Stomach (tissue), 9 donors: ENCODE measurements around the gene C19orf25. TPM values are rescaled to one million over a fixed set of nuclear protein-coding genes. Genes with fewer than 3 reads are reported as not detected.

Experiments used
- DNase-seq, 2 donors: peaks; one replicate each; pipeline versions ENCODE4 v3.0.0 to v3.0.0-alpha.2; 2013 to 2019
- H3K27ac ChIP-seq, 5 donors: fragments of 200-600 bp in 4 of 5; sonication (generic) in 4 of 5; one replicate each; pipeline ENCODE4 v1.5.1; 2013 to 2019; ENCODE audit warnings: mild to moderate bottlenecking in 1 of 5, moderate library complexity in 1 of 5
- H3K27me3 ChIP-seq, 3 donors: fragments of 200-600 bp; sonication (generic); one replicate each; pipeline ENCODE4 v1.5.1; 2017 to 2019; ENCODE audit warnings: mixed run types in 1 of 3
- H3K36me3 ChIP-seq, 4 donors: fragments of 200-600 bp; sonication (generic); 1 replicate in 3 of 4; 2 replicates in 1 of 4; pipeline ENCODE4 v1.5.1; 2016 to 2019
- H3K4me1 ChIP-seq, 4 donors: fragments of 200-600 bp; sonication (generic); one replicate each; pipeline ENCODE4 v1.5.1; 2016 to 2019
- H3K4me3 ChIP-seq, 4 donors: fragments of 200-600 bp; sonication (generic) in 3 of 4; one replicate each; pipeline ENCODE4 v1.5.1; 2016 to 2019; ENCODE audit warnings: mild to moderate bottlenecking in 1 of 4
- H3K9me3 ChIP-seq, 4 donors: fragments of 200-600 bp; sonication (generic); one replicate each; pipeline ENCODE4 v1.5.1; 2016 to 2019
- CTCF ChIP-seq, 7 experiments: fragments of 450-650 bp in 4 of 7; fragments of 200-600 bp in 3 of 7; sonication (generic) in 3 of 7; IDR thresholded peaks; one replicate each; pipeline ENCODE4 v1.5.1; 2016 to 2019; ENCODE audit warnings: antibody characterized with exemption in 7 of 7, control low read depth in 2 of 7, mild to moderate bottlenecking in 1 of 7
- EP300 ChIP-seq: sonication (generic); formaldehyde crosslinking; IDR thresholded peaks from one replicate; pipeline ENCODE4 v1.6.1; 2017; ENCODE audit warnings: antibody characterized with exemption
- POLR2A ChIP-seq, 4 donors: fragments of 450-650 bp; IDR thresholded peaks; one replicate each; pipeline ENCODE4 v1.6.1; 2016; ENCODE audit warnings: antibody characterized with exemption in 4 of 4, control low read depth in 2 of 4, mild to moderate bottlenecking in 1 of 4, moderate library complexity in 1 of 4
- POLR2AphosphoS5 ChIP-seq, 3 donors: sonication (generic); formaldehyde crosslinking; IDR thresholded peaks; one replicate each; pipeline ENCODE4 v1.6.1; 2016; ENCODE audit warnings: antibody characterized with exemption in 3 of 3
- WGBS, 5 donors: extraction: QIAGEN DNeasy Blood & Tissue Kit in 3 of 5; methylation state at CpG; one replicate each; pipeline versions ENCODE4 v1.1.5 to v1.1.7; 2013 to 2018; 5-methylcytosine and 5-hydroxymethylcytosine counted together
- intact Hi-C: fragments of 100-400 bp; cut with DNase I; formaldehyde crosslinking; loops from one replicate; pipeline ENCODE4 v1.15.1; 2023; ENCODE audit warnings: low total_unique reads
- polyA plus RNA-seq, 3 donors: library from polyadenylated mRNA; stranded (reverse); fragments of 200-250 nt; gene quantifications; one replicate each; pipeline ENCODE4 v1.2.3, GENCODE V29; 2013
- total RNA-seq, 5 donors: library from RNA; depleted of rRNA; stranded (reverse); fragments of >200 nt; gene quantifications; one replicate each; pipeline versions ENCODE4 v1.1.0 to v1.2.3, GENCODE V29; 2014 to 2016
- donor health status: healthy with polysubstance abuse.
- donor health status: Bipolar disorder and iron deficiency.
- donor health status: healthy.

C19orf25 gene
- total and polyA plus RNA-seq, 8 donors: 5.4 to 84.3 (median 29.1) TPM

- Histone ChIP-seq H3K4me1 (peaks cover 18 to 43% (median 42%) of the 10 kb centered on the region in 4 donors), H3K4me3 (no peak overlapping the region), H3K36me3 (peaks cover 7 to 18% (median 15%) of the 10 kb centered on the region in 4 donors), H3K27me3 (peaks cover 18 to 82% (median 52%) of the 10 kb centered on the region in 3 donors), H3K27ac (no peak overlapping the region), H3K9me3 (no peaks in the 10 kb centered on the region)
- 75 to 100% (median 81%) methylated on average over 3 to 16 of the region's 16 CpGs for WGBS, 5 donors
- intact Hi-C loops: no loop called here
- TF ChIP-seq POLR2AphosphoS5 (IDR thresholded peaks at IDR 0.05) (no peak), CTCF (IDR thresholded peaks at IDR 0.05) (no peak), POLR2A (IDR thresholded peaks at IDR 0.05) (no peak), EP300 (no peak)
- DNase-seq: no peak
Measured at GRCh38 chr19:1457892-1458291, 21.1 kb downstream of the C19orf25 start.

GRCh38 chr19:1457031-1457739 lies 21.8 kb downstream of the C19orf25 start:
- Histone ChIP-seq H3K4me1 (peaks cover 18 to 49% (median 43%) of the 10 kb centered on the region in 4 donors), H3K4me3 (no peak overlapping the region), H3K27ac (no peak overlapping the region), H3K9me3 (no peaks in the 10 kb centered on the region), H3K27me3 (peaks cover 26 to 89% (median 59%) of the 10 kb centered on the region in 3 donors), H3K36me3 (peaks cover 7 to 18% (median 15%) of the 10 kb centered on the region in 4 donors)
- intact Hi-C loops: no loop called here
- TF ChIP-seq CTCF (IDR thresholded peaks at IDR 0.05): no peak
- TF ChIP-seq POLR2AphosphoS5 (IDR thresholded peaks at IDR 0.05): no peak
- no peak for TF ChIP-seq EP300
- WGBS, 5 donors: 11 to 39% (median 16%) methylated on average over 16 to 48 of the region's 48 CpGs
- DNase-seq: no peak

GRCh38 chr19:1456121-1456900 lies 22.7 kb downstream of the C19orf25 start:
- no peaks in the 10 kb centered on the region for H3K9me3 ChIP-seq
- H3K4me1 ChIP-seq: peaks cover 18 to 49% (median 43%) of the 10 kb centered on the region in 4 donors
- H3K27ac ChIP-seq: no peak overlapping the region
- no peak overlapping the region for H3K4me3 ChIP-seq
- intact Hi-C loops: no loop called here
- TF ChIP-seq POLR2AphosphoS5 (IDR thresholded peaks at IDR 0.05) (no peak), POLR2A (IDR thresholded peaks at IDR 0.05) (no peak), EP300 (no peak), CTCF (IDR thresholded peaks at IDR 0.05) (no peak)
- WGBS, 5 donors: 21 to 50% (median 28%) methylated on average over 25 to 43 of the region's 43 CpGs
- peaks cover 33 to 98% (median 67%) of the 10 kb centered on the region in 3 donors for H3K27me3 ChIP-seq
- DNase-seq: no peak
- H3K36me3 ChIP-seq: peaks cover 7 to 18% (median 13%) of the 10 kb centered on the region in 4 donors

- TF ChIP-seq EP300 (no peak), CTCF (IDR thresholded peaks at IDR 0.05) (no peak), POLR2A (IDR thresholded peaks at IDR 0.05) (no peak), POLR2AphosphoS5 (IDR thresholded peaks at IDR 0.05) (no peak)
- H3K27ac ChIP-seq: peak overlapping the region in 1 of 5 donors; percentile 55
- H3K4me1 ChIP-seq: peaks cover 18 to 49% (median 43%) of the 10 kb centered on the region in 4 donors
- H3K36me3 ChIP-seq: peaks cover 4 to 10% (median 6%) of the 10 kb centered on the region in 4 donors
- peaks cover 41 to 100% (median 75%) of the 10 kb centered on the region in 3 donors for H3K27me3 ChIP-seq
- intact Hi-C loops: no loop called here
- H3K9me3 ChIP-seq: no peaks in the 10 kb centered on the region
- peak; percentile 67 to 76 for DNase-seq
- 4 to 7% (median 6%) methylated on average over 30 to 42 of the region's 42 CpGs for WGBS, 5 donors
- H3K4me3 ChIP-seq: peak overlapping the region in 2 of 4 donors; percentile 2 to 18
Measured at GRCh38 chr19:1455336-1456120, 23.5 kb downstream of the C19orf25 start.
